HG03103 (cell line): ENCODE measurements around the gene SSH3.
"Not testable (repeated sequence)": the region's sequence is repeated elsewhere in the genome, so short reads cannot be mapped to it uniquely, and the experiment has no call there.

ENCODE experiments used
- ATAC-seq: cut with Tn5 transposase; IDR thresholded peaks from one replicate; pipeline ENCODE4 v1.9.1; 2021; ENCODE audit warnings: low read depth; ENCODE audit not compliant: unreplicated experiment

The SSH3 gene

GRCh38 chr11:67303132-67303834 lies at the start of gene SSH3:
Gene SSH3, plus strand, starts transcription at chr11:67303530. Its CDS starts 96 bp downstream, at chr11:67303626.
- ATAC-seq: no peak

DNA sequence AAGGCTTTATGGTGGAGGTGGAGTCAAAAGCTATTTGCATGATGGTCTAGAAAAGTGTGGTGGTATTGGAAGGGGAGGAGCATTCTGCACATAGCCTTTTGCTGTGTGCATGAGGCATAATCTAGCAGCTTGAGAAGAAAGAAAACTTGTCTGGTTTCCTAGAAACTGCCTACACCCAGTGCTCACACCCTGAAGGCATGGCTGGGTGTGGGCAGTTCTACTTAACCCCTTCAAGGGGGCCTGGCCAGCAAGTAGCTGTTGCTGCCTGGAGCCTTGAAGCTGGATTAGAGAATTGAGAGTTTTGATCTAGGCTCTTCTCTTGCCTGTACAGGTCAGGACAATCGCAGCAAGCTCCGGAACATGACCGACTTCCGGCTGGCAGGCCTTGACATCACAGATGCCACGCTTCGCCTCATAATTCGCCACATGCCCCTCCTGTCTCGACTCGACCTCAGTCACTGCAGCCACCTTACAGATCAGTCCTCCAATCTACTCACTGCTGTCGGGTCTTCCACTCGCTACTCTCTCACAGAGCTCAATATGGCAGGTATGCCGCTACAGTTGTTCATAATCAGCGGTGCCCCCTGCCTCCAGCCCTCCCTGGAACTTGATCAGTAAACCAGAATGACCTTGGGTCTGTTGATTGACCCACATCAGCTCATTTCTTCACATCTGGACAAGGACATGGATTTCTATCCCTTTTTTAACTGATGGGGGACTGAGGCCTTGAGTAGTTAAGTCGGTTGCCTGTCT lies 49.3 kb upstream of the SSH3 start:
- ATAC-seq: no peak

DNA sequence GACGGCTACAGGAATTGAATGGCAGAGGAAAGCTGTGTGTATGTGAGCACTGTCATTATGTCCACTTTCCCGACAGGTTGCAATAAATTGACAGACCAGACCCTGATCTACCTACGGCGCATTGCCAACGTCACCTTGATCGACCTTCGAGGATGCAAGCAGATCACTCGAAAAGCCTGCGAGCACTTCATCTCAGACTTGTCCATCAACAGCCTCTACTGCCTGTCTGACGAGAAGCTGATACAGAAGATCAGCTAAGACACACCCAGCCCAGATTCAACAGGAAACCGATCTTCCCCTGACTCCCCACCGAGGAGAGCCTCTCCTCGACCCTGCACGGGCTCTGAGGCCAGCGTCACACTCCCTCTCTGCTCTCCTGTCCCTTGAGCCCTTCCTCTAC lies 48.5 kb upstream of the SSH3 start:
- no peak for ATAC-seq

- ATAC-seq: no peak
Measured at GRCh38 chr11:67255353-67255752, 48.0 kb upstream of the SSH3 start.

- ATAC-seq: no peak
Measured at GRCh38 chr11:67255864-67256263, 47.5 kb upstream of the SSH3 start.

- ATAC-seq: no peak
Measured at GRCh38 chr11:67256477-67257135, 46.7 kb upstream of the SSH3 start.

DNA sequence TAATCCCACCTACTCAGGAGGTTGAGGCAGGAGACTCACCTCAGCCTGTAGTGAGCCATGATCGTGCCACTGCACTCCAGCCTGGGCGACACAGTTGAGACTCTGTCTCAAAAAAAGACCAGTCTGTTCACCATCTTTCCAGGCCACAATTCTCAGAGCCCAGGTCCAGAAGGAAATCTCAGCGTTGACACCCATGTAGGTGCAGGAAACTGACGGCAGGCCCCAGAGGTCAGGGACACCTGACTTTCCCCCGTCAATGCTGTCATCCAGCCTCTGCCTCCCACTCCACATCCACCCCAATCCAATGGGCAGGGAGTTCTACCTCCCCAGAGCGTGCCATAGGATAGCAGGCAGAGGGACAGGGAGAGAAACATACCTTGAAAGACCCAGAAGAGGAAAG lies 42.9 kb upstream of the SSH3 start:
- ATAC-seq: no peak

DNA sequence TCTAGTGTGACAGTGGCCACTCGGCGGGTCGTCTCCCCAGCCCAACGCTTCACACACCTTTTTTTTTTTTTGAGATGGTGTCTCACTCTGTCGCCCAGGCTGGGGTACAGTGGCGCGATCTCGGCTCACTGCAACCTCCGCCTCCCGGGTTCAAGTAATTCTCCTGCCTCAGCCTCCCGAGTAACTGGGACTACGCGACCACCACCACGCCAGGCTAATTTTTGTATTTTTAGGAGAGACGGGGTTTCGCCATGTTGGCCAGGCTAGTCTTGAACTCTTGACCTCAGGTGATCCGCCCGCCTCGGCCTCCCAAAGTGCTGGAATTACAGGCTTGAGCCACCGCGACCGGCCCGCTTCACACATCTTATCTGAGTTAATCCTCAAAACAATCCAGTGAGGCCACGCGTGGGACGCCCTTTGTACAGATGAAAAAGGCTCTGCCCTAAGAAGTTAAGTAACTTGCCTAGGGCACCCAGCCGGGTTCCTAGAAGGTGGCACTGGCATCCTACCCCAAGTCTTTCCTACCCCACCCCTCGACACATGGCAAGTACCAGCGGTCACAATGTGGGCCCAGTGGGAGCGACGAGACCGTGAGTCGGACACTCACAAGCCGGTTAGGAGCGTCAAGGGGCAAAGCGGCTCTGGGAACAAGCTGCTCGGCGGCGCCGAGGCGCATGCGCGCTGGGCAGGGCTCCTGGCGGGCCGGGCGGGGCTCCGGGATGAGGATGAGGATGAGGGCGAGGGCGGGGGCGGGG lies 42.3 kb upstream of the SSH3 start:
- ATAC-seq: not testable (repeated sequence)

DNA sequence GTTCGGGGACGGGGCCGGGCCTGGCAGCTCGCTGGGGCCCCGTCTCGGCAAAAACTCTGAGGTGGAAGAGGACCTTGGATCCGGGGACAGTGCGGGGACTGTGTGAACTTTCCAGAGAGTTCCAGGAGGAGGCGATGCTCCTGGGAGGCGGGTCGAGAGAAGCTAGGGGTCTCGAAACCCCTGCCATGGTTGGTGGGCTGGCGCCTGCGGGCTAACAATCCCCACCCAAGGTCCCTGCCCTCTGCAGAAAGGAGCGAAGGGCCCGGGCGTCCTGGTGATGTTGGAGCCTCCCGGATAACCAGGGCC lies 41.7 kb upstream of the SSH3 start:
- no peak for ATAC-seq

GRCh38 chr11:67261946-67262681 lies 41.2 kb upstream of the SSH3 start:
- ATAC-seq: no peak

DNA sequence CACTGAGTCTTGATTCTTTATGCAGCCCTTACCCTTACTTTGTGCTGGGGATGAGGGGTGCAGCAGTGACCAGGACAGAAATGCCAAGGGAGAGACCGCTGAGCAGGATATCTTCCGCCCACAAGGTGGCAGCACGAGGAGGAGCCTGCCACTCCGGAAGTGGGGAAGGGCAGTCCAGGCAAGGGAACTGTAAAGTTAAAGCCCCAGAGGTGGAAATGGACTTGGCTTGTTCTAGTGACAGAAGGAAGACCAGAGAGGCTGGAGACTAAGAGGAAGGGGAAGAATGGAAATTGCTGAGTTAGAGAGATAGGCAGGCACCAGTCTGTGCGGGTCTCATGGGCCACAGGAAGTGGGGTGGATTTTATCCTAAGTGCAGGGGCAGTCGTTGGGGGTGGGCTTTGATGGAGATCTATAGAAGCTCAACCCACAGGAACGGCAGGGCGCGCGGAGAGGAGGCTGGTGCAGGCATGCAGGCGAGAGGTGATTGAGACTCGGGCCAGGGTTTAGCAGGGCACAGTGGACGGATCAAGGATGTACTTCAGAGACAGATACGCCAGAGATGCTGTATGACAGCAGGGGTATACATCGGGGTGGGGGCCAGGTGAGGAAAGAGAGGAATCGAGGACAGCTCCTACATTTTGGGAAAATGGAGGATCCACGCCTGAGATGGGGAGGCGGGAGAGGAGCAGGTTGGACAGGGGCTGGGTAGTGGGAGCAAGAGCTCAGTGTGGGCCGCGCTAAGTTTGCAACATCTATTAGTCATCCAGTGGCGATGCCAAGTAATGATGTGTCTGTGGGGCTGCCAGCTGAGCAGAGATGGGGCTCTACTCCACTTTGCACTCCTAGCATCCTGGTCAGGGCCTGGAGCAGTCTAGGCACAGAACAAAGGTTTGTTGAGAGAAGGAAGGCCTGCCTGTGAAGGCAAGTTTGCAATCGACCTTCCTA lies 40.3 kb upstream of the SSH3 start:
- ATAC-seq: no peak

- no peak for ATAC-seq
Measured at GRCh38 chr11:67264260-67264659, 39.1 kb upstream of the SSH3 start.

DNA sequence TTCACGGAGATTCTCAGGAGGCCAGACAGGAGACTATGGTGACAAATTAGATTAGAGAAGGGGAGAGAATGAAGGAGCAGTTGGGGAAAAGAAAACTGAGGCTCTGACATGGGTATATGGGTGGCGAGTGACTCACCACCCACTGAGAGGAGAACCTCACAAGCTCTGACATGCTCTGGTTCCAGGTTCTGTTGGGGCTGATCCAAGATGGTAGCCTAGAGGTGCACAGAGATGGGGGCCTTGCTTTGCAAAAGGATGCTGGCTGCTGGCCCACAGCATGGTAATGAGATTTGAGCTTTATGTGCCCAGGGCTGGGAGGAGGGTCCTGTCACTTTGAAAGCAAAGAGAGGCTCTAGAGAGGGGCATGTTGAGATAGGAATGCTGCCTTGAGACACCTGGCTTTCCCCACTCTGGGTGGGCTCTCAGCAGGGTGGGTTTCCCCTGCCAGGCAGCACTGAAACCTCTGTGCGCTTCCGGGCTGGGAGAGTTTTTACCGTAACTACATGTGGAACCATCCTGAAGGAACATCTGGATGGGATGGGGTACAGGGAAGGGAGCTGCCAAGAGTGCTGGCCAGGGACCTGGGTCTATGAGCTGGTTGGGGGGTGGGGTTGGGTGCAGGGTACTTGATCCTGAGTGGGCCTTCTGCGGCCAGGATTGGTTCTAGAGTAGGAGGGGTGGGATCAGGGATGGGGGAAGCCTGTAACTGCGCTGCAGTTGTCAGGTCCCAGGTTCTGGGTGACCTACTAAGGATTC lies 38.3 kb upstream of the SSH3 start:
- no peak for ATAC-seq

DNA sequence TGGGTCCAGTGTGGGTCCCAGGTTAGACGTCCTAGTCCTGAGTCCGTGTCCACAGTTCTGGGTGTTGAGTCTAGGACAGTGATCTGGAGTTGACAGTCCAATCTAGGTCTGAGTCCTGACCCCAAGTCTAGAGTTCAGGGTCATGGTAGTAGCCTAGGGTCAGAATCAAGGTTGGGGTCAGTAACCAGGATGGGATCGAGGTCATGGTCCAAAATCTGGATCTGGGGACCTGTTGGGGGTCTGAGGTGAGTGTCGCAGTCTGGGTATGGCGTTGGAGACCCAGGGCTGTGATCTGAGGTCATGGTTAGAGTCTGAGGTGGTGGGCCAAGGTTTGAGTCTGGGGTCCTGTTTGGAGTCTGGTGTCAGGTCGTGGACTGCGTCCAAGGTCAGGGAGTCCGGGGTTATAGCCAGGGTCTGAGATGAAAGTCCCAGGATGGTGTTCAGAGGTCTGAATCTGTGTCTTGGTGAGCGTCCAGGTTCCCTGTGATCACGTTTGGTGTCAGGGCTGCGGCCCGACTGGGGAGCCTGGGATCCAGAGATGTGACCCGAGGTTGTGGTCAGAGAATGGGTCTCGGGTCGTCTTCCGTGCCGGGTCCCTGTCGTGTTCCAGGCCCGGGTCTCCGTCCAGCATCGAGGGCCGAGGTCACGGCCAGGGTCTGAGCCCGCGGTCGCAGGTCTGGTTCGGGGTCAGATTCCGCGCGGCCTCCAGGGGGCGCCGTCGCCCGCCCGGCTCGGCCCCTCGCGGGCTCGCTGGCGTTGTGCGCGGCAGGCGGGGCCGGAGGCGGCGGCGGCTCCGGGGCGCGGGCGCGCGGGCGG lies 37.5 kb upstream of the SSH3 start:
- ATAC-seq: no peak

DNA sequence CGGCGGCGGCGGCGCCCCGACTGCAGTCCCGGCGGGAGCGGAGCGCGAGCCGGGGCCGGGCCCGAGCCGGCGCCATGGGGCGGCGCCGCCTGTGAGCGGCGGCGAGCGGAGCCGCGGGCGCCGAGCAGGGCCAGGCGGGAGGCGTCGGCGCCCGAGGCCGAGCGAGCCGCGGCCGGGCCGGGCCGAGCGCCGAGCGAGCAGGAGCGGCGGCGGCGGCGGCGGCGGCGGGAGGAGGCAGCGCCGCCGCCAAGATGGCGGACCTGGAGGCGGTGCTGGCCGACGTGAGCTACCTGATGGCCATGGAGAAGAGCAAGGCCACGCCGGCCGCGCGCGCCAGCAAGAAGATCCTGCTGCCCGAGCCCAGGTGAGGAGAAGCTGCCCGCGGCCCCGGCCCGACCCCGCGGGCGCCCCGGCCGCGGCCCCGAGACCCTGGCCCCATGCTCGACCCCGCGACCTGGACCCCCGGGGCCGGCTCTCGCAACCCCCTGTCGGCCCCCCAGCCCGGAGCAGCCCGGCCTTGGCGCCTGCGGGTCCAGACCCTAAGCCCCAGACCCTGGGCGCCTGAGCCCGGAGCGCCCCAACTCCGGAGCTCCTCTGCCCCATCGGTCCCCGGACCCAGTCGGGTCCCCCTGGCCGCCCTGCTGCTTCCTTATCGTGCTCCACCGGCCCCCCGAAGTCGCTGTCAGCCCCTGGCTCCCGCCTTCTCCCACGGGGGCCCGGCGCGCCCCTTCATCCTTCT lies 36.7 kb upstream of the SSH3 start, which contains the start of gene GRK2:
Gene GRK2 (plus strand): TSS at position 25 of the 739 bp plus-strand sequence. CDS start 227 bp downstream, at position 252.
- no peak for ATAC-seq

DNA sequence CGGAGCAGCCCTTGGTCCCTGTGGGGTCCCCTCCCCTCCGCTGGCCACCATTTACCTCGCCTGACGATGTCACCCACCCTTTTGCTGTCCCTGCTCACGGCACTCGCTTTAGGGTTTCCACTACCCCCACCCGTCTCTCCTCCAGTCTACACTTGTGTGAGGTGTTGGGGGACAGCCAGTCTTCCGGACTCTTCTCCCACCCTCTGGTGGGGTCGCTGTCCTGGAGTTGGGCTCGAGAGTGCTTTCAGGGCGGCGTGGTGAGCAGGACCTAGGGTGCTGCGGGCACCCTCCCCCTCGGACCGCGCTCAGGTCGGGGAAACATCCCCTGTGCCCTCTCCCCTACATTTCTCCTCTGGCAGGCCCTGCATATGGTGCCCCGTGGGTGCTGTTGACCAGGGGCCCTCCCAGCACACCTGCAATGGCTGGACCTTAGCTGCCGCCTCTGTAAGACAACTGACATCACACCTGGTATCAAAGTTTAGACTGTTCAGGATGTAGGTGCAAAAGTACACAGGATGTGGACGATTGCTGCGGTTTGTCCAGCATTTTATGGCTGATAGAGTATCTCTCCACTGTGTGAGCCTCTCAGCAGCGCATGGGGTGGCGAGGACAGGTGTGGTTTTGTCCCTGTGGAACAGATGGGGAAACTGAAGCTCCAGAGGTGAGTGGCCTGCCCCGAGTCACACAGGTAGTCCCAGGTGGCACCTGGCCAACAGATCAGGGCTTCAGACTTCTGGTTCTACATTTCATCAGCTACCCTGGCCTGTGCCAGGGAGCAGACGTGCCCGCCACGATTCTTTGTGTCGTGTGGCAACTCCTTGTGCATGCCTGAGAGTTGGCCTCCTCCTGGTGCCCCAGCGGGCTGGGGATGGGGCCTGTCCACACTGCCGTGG lies 35.9 kb upstream of the SSH3 start:
- ATAC-seq: no peak
